Measurements from ENCODE around the gene E2F2.

GRCh38 chr1:23546897-23547584 is 16.0 kb upstream of the E2F2 start:
- TF ChIP-seq CTCF (IDR thresholded peaks at IDR 0.05; ENCODE audit: insufficient read depth, low read length, poor library complexity, severe bottlenecking) = no peak
- no peak for TF ChIP-seq EZH2phosphoT487 (conservative IDR thresholded peaks at IDR 0.05; ENCODE audit: low read length)

All from SU-DHL-6 (cell line).